GM18858 (cell line): ENCODE data around the gene REPS1.
"Not testable (repeated sequence)": the region's sequence is repeated elsewhere in the genome, so short reads cannot be mapped to it uniquely, and the experiment has no call there.

Source experiments
- ATAC-seq: cut with Tn5 transposase; IDR thresholded peaks from one replicate; pipeline ENCODE4 v1.9.1; 2021; ENCODE audit not compliant: unreplicated experiment

Gene REPS1

DNA sequence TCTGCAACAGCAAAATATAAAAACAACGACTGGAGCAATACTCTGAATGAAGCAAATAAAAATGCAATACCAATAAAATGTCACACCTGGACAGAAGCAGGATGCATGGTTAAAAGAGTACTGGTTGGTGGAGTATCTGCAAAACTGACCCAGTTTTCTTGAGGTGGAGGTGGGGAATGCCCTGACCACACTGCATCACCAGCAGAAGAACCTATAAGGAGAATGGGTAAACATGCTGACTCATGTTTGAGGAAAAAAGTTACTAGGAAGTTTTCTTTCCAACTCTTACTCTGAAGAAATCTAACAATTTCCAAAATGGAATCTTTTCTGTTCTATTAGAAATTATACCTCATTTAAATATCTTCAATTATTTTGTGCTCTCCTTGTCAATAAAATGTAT, 43.6 kb downstream of the REPS1 start:
- ATAC-seq = peak; percentile 66

DNA sequence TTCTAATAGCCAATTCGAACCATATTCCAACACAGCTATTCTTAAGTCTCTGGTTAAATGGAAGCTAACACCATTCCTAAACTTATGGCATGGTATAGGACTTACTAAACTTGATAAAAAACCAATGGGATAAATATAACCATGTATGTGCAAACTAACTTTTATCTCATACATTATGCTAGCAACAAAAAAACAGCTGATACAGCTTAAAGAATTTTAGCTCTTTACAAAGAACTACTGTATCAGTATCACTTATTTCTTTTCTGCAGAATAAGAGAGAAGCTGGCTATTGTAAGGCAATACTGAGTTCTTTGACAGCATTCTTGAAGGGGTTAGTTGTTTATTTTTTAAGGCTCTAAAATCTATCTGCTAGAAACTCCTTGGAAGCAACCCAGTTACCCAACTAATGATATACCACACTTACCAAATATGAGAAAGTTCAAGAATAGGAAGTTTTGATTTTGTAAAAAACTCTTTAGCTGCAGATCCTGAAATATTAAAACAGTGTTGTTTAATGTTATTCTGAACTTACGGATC, 44.9 kb downstream of the REPS1 start:
- no peak for ATAC-seq

DNA sequence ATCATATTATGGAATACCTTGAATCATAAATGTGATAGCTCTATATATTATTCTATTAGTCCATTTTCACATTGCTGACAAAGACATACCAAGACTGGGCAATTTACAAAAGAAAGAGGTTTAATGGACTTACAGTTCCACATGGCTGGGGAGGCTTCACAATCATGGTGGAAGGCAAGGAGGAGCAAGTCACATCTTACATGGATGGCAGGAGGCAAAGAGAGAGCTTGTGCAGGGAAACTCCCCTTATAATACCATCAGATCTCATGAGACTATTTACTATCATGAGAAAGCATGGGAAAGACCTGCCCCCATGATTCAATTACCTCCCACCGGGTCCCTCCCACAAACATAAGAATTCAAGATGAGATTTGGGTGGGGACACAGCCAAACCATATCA, 51.2 kb downstream of the REPS1 start:
- not testable (repeated sequence) for ATAC-seq

DNA sequence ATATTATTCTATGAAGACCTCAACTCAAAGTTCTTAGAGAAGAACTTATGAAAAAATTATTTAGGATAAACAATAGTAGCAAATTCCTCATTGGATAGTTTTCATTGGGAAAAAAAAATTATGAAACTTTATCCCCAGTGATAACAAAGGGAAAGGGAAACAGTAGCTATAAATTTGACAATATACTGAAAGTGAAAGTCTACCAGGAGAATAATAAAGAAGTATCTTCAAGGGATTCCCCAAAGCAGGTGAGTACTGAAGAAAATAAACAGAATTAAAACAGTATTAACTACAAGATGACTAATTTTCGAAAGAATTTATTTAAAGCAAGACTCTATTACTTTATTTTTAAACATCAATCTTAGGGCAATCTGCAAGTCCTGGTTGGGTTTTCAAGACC, 56.4 kb downstream of the REPS1 start:
- no peak for ATAC-seq

DNA sequence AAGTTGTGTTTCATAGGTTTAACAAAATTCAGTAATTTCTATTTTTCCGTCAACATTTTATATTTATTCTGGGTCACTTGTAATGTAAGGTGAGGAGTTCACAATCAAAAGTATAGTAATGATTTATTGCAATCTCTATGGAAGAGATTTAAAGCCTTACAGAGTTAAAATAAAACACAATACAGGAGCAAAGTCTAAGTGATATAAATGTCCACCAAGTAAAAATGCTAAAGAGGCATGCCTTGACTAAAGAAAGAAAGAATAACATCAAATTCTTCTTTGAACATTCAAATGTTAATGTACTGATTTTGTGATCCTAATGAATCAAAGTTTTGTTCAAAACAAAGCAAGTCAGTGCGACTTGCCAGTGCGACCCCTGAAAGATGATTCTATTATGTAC, 61.5 kb downstream of the REPS1 start:
- ATAC-seq = no peak

DNA sequence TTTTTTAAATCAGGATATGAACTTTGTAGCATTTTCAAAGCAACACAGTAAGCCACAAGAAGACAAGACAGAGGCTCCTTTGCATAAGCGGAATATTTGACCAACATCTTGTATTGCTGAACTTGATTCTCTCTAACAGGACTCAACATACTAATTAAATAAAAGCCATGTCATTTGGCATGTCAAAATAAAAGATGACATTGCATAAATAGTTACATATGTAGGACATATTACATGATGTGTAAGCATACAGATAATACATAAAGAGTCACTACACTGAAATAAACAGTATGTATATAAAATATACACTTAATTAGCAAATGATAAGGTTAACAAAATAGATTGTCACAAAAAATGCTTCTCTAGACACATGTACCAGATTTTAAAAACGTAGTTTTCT, 62.2 kb downstream of the REPS1 start:
- no peak for ATAC-seq

DNA sequence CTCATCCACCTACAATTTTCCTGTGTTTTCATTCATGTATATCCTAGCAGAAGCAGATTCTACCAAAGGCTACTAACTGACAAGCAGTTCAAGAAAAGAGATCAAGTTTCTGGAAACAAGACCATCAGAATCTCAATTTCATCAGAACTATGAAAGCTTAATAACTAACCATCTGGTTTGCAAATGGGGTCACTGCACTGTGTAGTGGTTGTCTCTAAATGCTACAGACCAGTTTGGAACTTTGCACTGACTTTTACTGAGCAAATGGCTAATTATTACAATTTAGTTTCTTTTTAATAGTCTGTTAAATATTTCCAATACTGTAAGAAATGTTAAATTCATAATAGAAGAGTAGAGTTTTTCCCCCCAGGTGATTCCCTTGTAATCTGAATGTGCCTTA, 64.5 kb downstream of the REPS1 start:
- no peak for ATAC-seq

DNA sequence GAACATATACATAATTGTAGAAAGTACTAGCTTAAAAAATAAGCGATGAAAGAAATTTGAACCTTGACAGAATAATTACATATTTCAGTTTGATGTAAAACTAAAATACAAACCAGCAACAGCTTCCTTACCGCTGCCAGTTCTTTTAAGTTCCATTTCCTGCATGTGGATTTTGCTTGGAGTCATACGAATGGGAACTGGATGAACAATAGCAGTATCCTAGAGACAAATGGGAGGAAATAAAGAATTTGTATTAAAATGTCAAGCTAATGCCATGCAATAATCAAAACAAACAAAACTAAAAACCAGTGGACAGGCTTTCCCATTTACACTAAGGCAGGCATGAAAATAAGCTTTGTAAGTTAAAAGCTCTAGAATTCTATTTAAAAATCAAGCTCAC, 67.1 kb downstream of the REPS1 start:
- ATAC-seq = no peak

DNA sequence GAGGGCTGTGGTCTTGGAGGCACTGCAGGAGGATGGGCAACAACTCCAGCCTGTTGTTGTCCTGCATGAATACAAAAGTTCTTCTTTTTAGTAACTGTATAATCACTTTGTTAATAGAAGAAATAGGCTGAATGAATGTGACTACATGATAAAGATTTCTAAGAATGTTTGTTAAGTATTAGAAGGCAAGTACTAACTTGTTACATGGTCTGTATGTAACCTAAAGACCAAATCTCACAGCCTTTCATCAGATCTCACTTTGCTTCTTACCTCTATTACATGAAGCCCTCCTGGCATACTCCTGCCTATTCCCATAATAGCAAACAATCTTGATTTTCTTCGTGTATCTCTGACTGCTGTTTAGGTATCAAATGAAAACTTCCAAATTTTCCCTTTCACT, 73.4 kb downstream of the REPS1 start:
- no peak for ATAC-seq

DNA sequence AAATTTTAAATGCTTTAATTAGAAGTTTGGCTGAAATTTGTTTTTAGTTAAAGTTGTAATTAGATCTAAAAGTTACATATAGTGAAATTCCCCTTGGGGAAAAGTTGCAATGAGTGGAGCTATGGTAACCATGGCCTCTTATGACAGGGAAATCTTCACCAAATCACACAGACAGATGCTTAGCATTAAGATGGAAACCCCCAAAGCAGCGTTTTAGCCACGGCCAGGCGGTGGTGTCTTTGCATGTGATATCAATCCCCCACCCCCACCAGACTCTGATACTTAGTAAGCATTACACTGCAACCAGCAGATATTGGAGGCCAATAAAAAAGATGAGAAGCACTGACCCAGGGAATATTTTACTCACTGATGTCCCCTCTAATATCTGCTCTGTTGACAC, 75.7 kb downstream of the REPS1 start:
- ATAC-seq = no peak

DNA sequence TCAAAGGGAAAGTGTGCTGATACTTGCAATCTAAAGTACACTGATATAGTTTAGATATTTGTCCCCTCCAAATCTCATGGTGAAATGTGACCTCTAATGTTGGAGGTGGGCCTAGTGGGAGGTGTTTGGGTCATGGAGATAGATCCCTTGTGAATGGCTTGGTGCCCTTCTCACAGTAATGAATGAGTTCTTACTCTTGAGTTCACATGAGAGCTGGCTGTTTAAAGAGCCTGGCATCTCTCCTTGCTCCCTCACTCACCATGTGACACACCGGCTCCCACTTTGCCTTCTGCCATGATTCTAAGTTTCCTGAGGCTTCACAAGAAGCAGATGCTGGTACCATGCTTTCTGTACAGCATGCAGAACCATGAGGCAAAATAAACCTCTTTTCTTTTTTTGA, 78.1 kb downstream of the REPS1 start:
- no peak for ATAC-seq

DNA sequence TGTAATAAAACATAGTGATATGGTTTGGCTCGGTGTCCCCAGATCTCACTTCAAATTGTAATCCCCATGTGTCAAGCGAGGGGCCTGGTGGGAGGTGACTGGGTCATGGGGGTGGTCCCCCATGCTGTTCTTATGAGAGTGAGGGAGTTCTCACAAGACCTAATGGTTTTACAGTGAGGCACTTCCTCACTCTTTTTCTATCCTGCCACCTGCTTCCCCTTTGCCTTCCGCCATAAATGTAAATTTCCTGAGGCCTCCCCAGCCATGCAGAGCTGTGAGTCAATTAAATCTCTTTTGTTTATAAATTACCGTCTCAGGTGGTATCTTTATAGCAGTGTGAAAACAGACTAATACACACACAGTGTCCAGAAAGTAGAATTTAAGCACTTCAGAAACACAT, 78.5 kb downstream of the REPS1 start:
- no peak for ATAC-seq

DNA sequence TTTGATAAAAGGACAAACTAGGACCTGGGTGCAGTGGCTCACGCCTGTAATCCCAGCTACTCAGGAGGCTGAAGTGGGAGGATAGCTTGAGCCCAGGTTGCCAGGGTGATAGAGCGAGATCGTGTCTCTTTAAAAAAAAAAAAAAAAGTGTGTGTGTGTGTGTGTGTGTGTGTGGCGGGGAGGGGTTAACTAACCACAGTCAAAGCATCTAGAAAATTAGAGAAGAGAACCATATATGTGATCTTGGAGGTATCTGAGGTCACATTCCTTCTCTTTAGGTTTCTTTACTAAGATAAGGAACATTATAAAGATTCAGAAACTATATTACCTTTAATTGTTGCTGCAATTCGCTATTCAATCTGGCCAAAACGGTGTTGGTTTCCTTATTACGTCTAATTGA, 80.9 kb downstream of the REPS1 start:
- ATAC-seq = no peak

DNA sequence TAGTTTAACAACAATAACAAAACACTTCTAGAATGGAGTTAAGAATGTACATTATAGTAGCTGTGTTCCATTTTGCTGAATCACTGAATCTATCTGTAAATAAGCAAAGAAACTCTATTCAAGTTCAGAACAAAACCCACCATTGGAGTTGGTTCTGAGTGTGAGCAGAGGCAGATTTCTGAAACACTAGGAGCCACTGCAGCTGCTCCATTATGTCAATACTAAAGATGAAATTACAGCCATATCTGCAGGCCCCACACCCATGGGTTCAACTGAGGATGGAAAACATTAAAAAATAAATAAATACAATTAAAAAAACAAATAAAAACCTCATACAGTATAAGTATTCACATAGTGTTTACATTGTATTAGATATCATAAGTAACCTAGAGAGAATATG, 91.0 kb downstream of the REPS1 start:
- ATAC-seq = no peak

DNA sequence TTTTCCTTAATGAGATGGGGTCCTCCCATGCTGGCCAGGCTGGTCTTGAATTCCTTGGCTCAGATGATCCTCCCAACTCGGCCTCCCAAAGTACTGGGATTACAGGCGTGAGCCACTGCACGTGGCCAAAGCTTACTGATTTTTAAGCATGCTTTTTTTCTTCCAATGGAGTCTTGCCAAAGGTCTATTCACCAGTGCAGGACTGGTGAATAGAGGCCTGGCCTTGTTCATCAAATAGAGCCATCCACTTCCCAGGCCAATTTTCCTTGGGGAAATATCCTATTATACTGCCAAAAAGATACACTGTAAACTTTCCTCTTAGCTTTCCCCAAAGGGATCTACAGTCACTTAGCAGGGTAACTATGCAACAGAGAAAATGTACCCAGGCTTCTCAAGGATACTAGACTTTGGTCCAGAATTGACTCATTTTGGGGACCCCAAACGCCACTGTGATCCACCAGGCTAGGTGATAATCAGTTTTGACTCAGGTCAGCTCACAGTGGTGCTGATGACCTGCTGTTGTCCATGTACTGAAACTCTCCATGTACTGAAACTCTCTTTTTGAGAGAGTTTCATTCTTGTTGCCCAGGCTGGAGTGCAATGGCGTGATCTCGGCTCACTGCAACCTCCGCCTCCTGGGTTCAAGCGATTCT, 91.8 kb downstream of the REPS1 start:
- ATAC-seq = no peak

DNA sequence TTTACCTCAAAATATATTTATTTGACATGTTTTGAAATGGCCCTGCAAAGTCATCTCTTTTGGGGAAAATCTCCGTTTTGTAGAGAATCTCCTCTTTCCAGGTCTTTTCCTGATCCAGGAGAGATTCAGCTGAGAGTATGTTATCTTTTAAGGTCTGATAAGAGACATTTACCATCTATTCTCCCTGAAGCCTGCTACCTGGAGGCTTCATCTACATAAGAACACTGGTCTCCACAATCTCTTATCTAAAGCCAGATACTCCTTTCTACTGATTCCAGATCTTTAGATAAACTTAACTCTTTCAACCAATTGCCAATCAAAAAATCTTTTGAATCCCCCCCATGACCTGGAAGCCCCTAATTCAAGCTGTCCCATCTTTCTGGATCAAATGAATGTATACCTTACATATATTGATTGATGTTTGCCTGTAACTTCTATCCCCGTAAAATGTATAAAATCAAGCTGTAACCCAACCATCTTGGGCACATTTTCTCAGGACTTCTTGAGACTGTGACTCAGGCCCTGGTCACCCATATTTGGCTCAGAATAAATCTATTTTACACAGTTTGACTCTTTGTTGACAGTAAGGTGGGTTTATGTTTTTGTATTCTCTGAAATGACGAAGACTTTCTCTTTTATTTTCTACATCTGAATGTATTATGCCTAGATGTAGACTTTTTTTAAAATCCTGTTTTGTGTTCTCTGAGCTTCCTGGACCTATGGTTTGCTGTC, 96.6 kb downstream of the REPS1 start:
- ATAC-seq = no peak

DNA sequence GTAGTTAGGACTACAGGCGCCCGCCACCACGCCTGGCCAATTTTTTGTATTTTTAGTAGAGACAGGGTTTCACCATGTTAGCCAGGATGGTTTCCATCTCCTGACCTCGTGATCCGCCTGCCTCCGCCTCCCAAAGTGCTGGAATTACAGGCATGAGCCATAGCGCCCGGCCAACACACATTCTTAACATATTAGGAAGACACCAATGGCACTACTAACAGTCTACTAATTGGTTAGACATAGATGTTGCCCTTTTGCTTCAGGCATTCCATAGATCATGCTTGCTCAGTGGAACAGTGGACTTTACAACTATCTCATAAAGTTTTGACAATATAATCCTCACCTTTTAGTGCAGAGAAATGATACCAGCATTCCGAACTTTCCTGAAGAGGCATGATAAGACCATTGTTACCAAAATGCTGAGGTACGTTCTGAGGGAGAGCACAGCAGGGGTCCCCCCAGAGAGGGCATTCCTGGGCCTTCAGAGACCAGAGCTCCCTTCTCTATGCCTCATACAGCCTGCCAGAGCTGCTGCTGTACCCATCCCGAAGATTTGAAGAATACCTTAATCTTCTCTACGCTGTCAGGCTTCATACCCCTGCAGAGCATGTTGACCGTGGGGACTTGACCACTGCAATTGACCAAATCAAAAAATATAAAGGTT, 102.8 kb downstream of the REPS1 start:
- ATAC-seq = no peak

DNA sequence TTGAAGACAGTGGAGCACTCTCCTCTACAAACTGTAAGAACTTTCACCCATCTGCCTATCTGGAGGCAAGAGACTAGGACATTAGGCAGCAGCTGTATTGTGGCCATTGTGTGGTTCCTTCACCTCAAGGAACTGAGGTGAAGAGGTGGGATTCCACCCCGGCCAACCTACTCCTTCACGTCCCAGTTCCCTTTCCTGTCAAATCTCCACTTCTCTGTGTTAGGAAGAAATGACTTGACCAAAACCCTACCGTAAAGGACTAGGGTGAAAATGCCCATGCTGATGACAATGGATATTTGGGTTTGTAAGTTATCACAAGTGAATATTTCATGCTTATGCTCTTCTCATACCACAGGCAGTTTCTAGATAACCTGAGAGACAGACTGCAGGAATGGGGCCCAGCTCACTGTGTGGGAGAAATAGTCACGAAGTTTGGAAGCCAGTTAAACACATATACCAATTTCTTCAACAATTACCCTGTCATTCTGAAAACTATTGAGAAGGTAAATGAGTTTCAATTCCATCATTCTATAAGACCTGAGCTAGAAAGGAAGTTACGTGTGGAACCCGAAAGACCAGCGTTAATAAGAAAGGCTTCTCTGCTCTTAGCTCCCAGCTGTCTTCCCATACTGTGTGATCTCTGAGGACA, 105.6 kb downstream of the REPS1 start:
- peak; percentile 66 for ATAC-seq

DNA sequence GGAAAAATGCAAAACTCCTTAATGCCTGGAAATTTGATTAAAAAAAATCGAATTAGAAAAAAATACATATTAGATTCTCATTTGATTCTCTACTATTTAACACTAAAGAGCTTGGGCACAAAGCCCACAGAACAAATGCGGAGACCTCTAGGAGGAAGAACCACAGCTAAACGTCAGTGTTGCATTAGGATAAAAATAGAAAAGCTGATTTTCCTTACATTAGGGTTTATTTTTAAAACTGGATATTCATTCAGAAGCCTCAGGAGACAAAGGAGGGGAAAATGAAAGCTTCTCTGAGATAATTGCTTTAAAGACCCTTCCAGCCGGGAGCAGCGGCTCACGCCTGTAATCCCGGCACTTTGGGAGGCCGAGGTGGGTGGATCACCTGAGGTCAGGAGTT, 114.9 kb downstream of the REPS1 start:
- ATAC-seq = no peak

DNA sequence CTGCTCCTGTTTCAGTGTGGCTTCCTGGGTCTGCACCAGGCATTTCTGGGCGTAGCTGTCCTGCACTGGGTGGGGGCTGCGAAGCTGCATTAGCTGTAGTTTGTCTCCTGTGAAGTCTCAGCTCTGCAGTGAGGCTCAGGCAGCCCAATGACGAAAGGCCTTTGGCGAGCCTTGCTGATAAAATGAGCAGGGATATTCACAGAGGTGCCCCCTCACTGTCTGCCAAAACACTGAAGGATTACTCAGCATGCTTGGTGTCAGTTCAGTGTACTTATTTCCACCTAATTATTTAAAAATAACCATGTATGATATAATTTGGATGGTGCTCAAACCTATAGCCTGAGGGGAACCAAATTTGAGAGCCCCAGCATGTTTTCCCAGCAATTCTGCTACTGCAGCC, 118.7 kb downstream of the REPS1 start:
- ATAC-seq = no peak

DNA sequence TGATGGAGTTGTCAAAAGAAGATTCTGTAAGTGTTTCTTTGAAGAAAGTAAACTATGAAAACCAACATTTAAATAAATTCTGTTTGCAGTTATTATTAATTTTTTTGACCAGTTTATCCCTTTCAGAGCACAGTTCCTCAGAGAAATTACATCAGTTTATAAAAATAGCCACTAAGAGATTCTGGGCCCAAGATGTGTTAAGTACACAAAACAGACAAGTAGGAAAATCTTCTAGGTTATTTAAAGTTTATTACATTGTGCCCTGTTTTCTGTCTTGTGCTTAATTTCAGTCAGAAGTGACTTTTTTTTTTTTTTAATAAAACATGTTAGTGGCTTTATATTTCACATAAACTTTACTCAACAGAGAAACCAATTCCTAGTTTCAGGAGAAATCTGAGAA, 119.9 kb downstream of the REPS1 start:
- ATAC-seq = no peak
